MCF 10A (cell line): ENCODE results near the gene CETN2. TPM values are rescaled to one million over a fixed set of nuclear protein-coding genes. Genes with fewer than 3 reads are reported as not detected.

ENCODE experiments used
- BruUV-seq: library from RNA; stranded (reverse); fragments of 400-500 nt; replicated peaks from 2 replicates; lab custom pipeline; 2021; lab: Mats Ljungman, UMichigan
- CTCF ChIA-PET: fragments of 300-600 bp; sonication (Branson Sonifier 250); formaldehyde crosslinking; extraction: SDS; loops from one replicate; lab custom pipeline; 2021; ENCODE audit warnings: antibody characterized with exemption, inconsistent platforms; lab: Yijun Ruan, JAX
- POLR2A ChIA-PET: fragments of 300-600, 350-650 bp; sonication (Branson Sonifier 250); formaldehyde crosslinking; extraction: SDS; loops from one replicate; lab custom pipeline; 2020; ENCODE audit warnings: antibody characterized with exemption, inconsistent platforms; lab: Yijun Ruan, JAX
- DNase-seq: peaks from one replicate; pipeline ENCODE4 v3.0.0-alpha.2; 2018; ENCODE audit not compliant: unreplicated experiment
- H3K27ac Mint-ChIP-seq: one replicate; pipeline ENCODE4 v1.8.0; 2022; ENCODE audit warnings: mild to moderate bottlenecking, low read depth, mixed read lengths; ENCODE audit not compliant: unreplicated experiment
- H3K27me3 Mint-ChIP-seq: one replicate; pipeline ENCODE4 v1.8.0; 2022; ENCODE audit warnings: mixed read lengths; ENCODE audit not compliant: insufficient read depth, unreplicated experiment
- H3K36me3 Mint-ChIP-seq: one replicate; pipeline ENCODE4 v1.8.0; 2022; ENCODE audit warnings: mild to moderate bottlenecking, moderate library complexity, mixed read lengths; ENCODE audit not compliant: insufficient read depth, unreplicated experiment
- H3K4me1 Mint-ChIP-seq: one replicate; pipeline ENCODE4 v1.8.0; 2022; ENCODE audit warnings: mixed read lengths; ENCODE audit not compliant: insufficient read depth, unreplicated experiment
- H3K4me3 Mint-ChIP-seq: one replicate; pipeline ENCODE4 v1.8.0; 2022; ENCODE audit warnings: mild to moderate bottlenecking, moderate library complexity, mixed read lengths; ENCODE audit not compliant: unreplicated experiment
- H3K9me3 Mint-ChIP-seq: one replicate; pipeline ENCODE4 v1.8.0; 2022; ENCODE audit warnings: mixed read lengths; ENCODE audit not compliant: unreplicated experiment
- CTCF ChIP-seq: fragments of 200-600 bp; IDR thresholded peaks from one replicate; pipeline ENCODE4 v1.8.0; 2022; ENCODE audit warnings: antibody characterized with exemption, mild to moderate bottlenecking; ENCODE audit not compliant: unreplicated experiment
- intact Hi-C: fragments of 100-400 bp; cut with micrococcal nuclease; formaldehyde crosslinking; loops from 2 replicates; pipeline ENCODE4 v1.14.1; 2022
- total RNA-seq: library from RNA; stranded (reverse); gene quantifications from 2 replicates; pipeline ENCODE4 v1.2.3, GENCODE V29; 2022

CETN2 gene
- total RNA-seq, 1 experiment from 2014 or later: 22.5 TPM

GRCh38 chrX:152873361-152873760 lies 42.8 kb upstream of the CETN2 start:
- H3K9me3 Mint-ChIP-seq: peaks cover 20% of the 10 kb centered on the region
- TF ChIP-seq CTCF: no peak
- H3K36me3 Mint-ChIP-seq: peaks cover 28% of the 10 kb centered on the region
- no TSS peak for BruUV-seq
- H3K4me1 Mint-ChIP-seq: peaks cover 3% of the 10 kb centered on the region
- CTCF ChIA-PET: interaction anchor here (0.5 kb wide), 1 partner anchor 45 kb away, joined by 3 read pairs; no protein-coding TSS in a partner anchor
- intact Hi-C loops: no loop called here
- no peak overlapping the region for H3K4me3 Mint-ChIP-seq
- H3K27me3 Mint-ChIP-seq: no peaks in the 10 kb centered on the region
- POLR2A ChIA-PET: no interaction called here
- no peak for DNase-seq
- H3K27ac Mint-ChIP-seq: no peak overlapping the region

- H3K4me1 Mint-ChIP-seq: no peaks in the 10 kb centered on the region
- BruUV-seq: no TSS peak
- H3K27ac Mint-ChIP-seq: no peak overlapping the region
- no peak for DNase-seq
- H3K4me3 Mint-ChIP-seq: no peak overlapping the region
- intact Hi-C loops: no loop called here
- no peak for TF ChIP-seq CTCF
- H3K9me3 Mint-ChIP-seq: peaks cover 20% of the 10 kb centered on the region
- H3K36me3 Mint-ChIP-seq: peaks cover 34% of the 10 kb centered on the region
- CTCF ChIA-PET: interaction anchor here (0.5 kb wide), 2 partner anchors 44 to 1346 kb away, joined by 3 to 5 read pairs; no protein-coding TSS in a partner anchor
- POLR2A ChIA-PET: no interaction called here
- no peaks in the 10 kb centered on the region for H3K27me3 Mint-ChIP-seq
Measured at GRCh38 chrX:152872522-152872921, 42.0 kb upstream of the CETN2 start.

DNA sequence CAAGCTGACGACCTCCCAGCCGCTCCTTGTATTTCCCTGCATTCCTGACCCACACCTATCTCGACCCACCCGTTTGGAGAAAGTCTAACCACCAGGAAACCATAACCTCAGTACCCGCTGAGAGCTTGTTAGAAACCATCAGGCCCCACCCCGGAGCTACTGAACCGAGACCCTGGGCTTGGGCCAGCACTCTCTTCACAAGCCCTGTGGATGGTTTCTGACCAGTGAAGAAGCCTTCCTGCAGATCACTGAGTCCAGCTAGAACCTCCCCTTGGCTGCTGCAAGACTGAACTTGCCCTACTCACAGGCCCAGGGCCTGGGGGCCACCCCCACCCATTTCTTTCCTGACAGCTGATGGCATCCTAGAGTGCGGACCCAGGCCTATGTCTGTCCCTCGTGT lies 40.7 kb upstream of the CETN2 start:
- Mint-ChIP-seq H3K4me3 (no peak overlapping the region), H3K27ac (no peak overlapping the region)
- POLR2A ChIA-PET: interaction anchor here (1.3 kb wide), 1 partner anchor 55 kb away, joined by 3 read pairs; no protein-coding TSS in a partner anchor

GRCh38 chrX:152869972-152870371 lies 39.4 kb upstream of the CETN2 start:
- Mint-ChIP-seq H3K9me3 (peaks cover 13% of the 10 kb centered on the region), H3K36me3 (peaks cover 46% of the 10 kb centered on the region), H3K27me3 (no peaks in the 10 kb centered on the region), H3K4me1 (no peaks in the 10 kb centered on the region), H3K27ac (no peak overlapping the region), H3K4me3 (no peak overlapping the region)
- DNase-seq: no peak
- no peak for TF ChIP-seq CTCF
- BruUV-seq: no TSS peak
- ChIA-PET POLR2A (interaction anchor here (0.6 kb wide), 1 partner anchor 289 kb away, joined by 3 read pairs; no protein-coding TSS in a partner anchor), CTCF (interaction anchor here (0.7 to 1.3 kb wide), 2 partner anchors 56 to 442 kb away, joined by 3 to 4 read pairs; no protein-coding TSS in a partner anchor)
- intact Hi-C loops: no loop called here

More for the DNA sequence above, 40.7 kb upstream of the CETN2 start:
- DNase-seq: no peak
- TF ChIP-seq CTCF: no peak
- no TSS peak for BruUV-seq
- no peaks in the 10 kb centered on the region for H3K27me3 Mint-ChIP-seq
- CTCF ChIA-PET: no interaction called here
- intact Hi-C loops: no loop called here
- H3K36me3 Mint-ChIP-seq: peaks cover 46% of the 10 kb centered on the region
- no peaks in the 10 kb centered on the region for H3K4me1 Mint-ChIP-seq
- H3K9me3 Mint-ChIP-seq: peaks cover 20% of the 10 kb centered on the region
